HFF-Myc (cell line): ENCODE data around the gene HEBP2.

ENCODE experiments used
- DNase-seq: peaks from one replicate; pipeline ENCODE4 v3.0.0-alpha.2; 2011; ENCODE audit warnings: low read depth; ENCODE audit errors: extremely low read depth
- H3K4me3 ChIP-seq: replicated peaks from 2 replicates; pipeline ENCODE4 v1.5.1; 2011; ENCODE audit warnings: low read depth, mild to moderate bottlenecking, control low read depth, low read length
- TF ChIP-seq, protein P1 (sequence below): IDR thresholded peaks from 2 replicates; pipeline ENCODE4 v1.5.1; 2012; ENCODE audit warnings: mild to moderate bottlenecking, low read depth, low read length, control low read depth; ENCODE audit errors: missing control alignments

Gene HEBP2

GRCh38 chr6:138396709-138397108 lies 7.3 kb upstream of the HEBP2 start:
- DNase-seq = no peak
- H3K4me3 ChIP-seq = no peak overlapping the region
- TF ChIP-seq, protein P1, sequence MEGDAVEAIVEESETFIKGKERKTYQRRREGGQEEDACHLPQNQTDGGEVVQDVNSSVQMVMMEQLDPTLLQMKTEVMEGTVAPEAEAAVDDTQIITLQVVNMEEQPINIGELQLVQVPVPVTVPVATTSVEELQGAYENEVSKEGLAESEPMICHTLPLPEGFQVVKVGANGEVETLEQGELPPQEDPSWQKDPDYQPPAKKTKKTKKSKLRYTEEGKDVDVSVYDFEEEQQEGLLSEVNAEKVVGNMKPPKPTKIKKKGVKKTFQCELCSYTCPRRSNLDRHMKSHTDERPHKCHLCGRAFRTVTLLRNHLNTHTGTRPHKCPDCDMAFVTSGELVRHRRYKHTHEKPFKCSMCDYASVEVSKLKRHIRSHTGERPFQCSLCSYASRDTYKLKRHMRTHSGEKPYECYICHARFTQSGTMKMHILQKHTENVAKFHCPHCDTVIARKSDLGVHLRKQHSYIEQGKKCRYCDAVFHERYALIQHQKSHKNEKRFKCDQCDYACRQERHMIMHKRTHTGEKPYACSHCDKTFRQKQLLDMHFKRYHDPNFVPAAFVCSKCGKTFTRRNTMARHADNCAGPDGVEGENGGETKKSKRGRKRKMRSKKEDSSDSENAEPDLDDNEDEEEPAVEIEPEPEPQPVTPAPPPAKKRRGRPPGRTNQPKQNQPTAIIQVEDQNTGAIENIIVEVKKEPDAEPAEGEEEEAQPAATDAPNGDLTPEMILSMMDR = no peak

DNA sequence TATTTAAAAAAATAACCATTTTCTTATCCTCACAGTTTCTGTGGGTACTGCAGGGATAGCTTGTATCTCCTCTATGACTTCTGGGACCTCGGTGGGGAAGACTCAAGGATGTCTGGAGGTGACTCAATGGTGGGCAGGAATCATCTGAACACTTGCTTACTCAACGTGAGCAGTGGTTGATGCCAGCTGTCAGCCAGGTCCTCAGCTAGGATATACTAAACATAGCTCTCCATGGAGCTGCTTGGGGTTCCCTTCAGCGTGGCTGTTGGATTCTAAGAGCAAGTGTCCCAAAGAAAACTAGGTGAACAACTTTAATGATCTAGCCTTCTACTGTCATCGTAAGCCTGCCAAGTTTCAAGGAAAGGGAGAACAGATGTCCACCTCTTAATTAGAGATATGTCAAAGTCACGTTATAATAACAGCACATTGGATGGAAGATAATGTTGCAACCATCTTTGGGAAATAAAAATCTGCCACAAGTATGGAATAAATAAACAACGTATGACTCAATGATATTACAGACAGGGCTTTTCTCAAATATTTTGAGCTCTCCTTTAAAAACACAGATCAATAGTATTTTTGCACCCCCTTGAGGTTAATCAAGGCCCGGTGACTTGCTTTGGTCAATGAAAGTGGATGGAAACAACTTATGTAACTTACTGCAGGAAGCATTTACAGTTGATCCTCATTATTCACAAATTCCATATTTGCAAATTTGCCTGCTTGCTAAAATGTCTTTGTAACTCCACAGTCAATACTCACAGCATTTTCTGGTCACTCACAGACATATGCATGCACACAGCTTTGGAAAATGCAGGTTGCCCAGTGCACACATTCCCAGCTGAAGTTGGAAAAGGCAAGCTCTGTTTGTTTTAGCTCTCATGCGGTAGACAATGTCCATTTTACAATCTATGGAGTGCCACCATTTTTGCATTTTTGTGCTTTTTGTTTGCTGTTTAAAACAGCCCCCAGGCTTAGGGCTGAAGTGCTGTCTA lies 6.6 kb upstream of the HEBP2 start:
- TF ChIP-seq, protein P1 = no peak
- DNase-seq = no peak
- no peak overlapping the region for H3K4me3 ChIP-seq

DNA sequence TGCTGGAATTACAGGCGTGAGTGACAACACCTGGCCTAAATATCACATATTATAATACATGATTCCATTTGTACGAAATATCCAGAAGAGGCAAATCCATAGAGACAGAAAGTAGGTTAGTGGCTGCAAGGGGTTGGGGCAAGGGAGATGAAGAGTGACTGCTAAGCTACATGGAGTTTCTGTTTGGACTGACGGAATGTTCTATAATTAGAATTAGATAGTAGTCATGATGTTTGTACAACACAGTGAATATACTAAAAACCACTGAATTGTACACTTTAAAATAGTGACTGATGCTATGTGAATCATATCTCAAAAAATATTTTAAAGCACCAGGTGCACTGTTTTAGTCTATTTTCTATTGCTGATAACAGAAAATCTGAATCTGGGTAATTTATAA lies 3.7 kb upstream of the HEBP2 start:
- DNase-seq = no peak
- TF ChIP-seq, protein P1 = no peak
- no peak overlapping the region for H3K4me3 ChIP-seq

DNA sequence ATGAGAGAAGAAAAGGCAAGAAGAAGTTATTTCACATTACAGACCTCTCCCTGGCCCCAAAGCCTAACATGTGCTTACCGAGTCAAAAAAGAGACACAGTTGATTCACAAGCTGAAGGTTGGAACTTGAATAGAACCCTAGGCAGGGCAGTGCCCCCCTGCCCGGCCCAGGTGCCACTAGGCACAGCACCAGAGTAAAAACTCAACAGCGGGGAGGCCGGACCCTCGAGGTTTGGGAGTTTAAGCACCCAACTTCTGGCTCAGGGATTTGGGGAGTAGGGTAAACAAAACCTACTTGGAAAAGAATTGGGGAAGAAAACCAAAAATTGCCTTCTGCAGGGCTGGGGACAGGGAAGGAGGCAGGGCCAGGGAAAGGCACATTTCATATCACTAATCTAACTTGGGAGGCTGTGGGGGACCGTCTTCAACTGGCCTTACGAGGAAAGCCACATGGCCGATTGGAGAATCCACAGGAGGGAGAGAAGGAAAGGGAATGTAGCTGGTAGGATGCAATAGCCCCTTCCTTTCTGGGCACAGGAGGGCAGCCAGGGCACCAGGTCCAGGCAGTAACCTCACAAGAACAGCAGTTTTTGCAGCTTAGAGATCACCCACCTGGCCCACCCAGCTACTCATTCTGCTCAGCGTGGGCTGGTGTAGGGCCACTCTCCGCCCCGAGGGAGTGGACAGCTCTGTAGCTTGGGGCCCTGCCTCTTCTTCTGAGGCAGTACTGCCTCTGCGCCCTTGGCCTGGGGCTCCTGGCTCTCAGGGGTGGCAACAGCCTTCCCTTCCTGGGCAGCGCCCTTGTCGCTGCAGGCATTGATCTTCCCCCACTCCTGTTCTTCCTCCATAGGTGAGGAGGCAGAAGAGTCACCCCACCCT lies 1.8 kb upstream of the HEBP2 start:
- no peak for DNase-seq
- no peak overlapping the region for H3K4me3 ChIP-seq
- TF ChIP-seq, protein P1 = no peak

DNA sequence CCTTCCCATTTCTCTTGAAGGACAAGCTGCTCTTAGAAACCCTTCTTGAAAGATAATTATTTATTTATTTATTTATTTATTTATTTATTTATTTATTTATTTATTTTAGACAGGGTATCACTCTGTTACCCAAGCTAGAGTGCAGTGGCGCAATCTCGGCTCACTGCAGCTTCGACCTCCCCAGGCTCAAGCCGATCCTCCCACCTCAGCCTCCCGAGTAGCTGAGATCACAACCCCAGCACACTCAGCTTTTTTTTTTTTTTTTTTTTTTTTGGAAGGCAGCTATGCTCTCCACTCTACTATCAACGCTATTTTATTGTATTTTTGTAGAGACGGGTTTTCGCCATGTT lies 1.2 kb upstream of the HEBP2 start:
- TF ChIP-seq, protein P1 = no peak
- peak overlapping the region; percentile 75 for H3K4me3 ChIP-seq
- DNase-seq = no peak

DNA sequence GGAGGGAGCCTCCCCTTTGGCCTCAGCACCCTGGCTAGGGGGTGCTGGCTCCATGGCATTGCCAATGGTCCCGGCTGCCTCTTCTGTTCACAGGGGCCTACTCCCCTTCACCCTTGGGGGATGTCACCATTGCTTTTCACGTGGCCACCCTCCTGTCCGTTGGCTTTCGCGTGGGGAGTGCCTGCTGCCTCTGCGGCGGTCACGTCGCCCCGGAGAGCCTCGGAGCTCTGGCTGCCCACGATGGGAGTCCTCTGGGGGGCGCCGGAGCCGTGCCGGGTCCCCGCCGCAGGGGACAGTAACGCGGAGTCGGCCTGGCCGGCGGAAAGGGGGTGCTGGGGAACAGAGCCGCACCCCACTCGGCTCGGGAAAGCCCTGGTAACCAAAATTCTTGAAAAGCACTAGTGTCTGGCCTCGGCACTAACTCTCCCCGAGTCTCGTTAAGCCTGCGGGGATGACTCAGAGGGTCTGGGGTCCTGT lies 661 bp upstream of the HEBP2 start:
- TF ChIP-seq, protein P1 = peak; percentile 12

More for the DNA sequence above, 661 bp upstream of the HEBP2 start:
- no peak for DNase-seq
- peak overlapping the region; percentile 75 for H3K4me3 ChIP-seq
